ENCODE results near the gene CCL2.
A peak's percentile ranks its signal among the peaks of the same experiment; 100 is the strongest.

The CCL2 gene

GRCh38 chr17:34248511-34249024 is 6.5 kb upstream of the CCL2 start:
- H3K36me3 Mint-ChIP-seq (ENCODE audit: low read depth), result no peaks in the 10 kb centered on the region
- H3K4me1 Mint-ChIP-seq, result peaks cover 52% of the 10 kb centered on the region
- no peak overlapping the region for H3K4me3 Mint-ChIP-seq
- no peaks in the 10 kb centered on the region for H3K9me3 Mint-ChIP-seq
- H3K27ac Mint-ChIP-seq, result peak overlapping the region; percentile 4 to 67 (median 42)
- TF ChIP-seq CTCF (IDR thresholded peaks at IDR 0.05; ENCODE audit: unreplicated experiment in 3 of 3), result no peak
- peaks cover 11% of the 10 kb centered on the region for H3K27me3 Mint-ChIP-seq (ENCODE audit: low read depth)

GRCh38 chr17:34249061-34249460 is 6.0 kb upstream of the CCL2 start:
- peaks cover 11% of the 10 kb centered on the region for H3K27me3 Mint-ChIP-seq (ENCODE audit: low read depth)
- H3K9me3 Mint-ChIP-seq, result no peaks in the 10 kb centered on the region
- H3K27ac Mint-ChIP-seq, result peak overlapping the region; percentile 4 to 67 (median 42)
- no peak overlapping the region for H3K4me3 Mint-ChIP-seq
- TF ChIP-seq CTCF (IDR thresholded peaks at IDR 0.05; ENCODE audit: unreplicated experiment in 3 of 3), result no peak
- peaks cover 57% of the 10 kb centered on the region for H3K4me1 Mint-ChIP-seq
- no peaks in the 10 kb centered on the region for H3K36me3 Mint-ChIP-seq (ENCODE audit: low read depth)

- no peak overlapping the region for H3K4me3 Mint-ChIP-seq
- peak overlapping the region in 2 of 3 experiments; percentile 42 to 67 for H3K27ac Mint-ChIP-seq
- no peak for TF ChIP-seq CTCF (IDR thresholded peaks at IDR 0.05; ENCODE audit: unreplicated experiment in 3 of 3)
- H3K36me3 Mint-ChIP-seq (ENCODE audit: low read depth), result no peaks in the 10 kb centered on the region
- H3K9me3 Mint-ChIP-seq, result no peaks in the 10 kb centered on the region
- H3K4me1 Mint-ChIP-seq, result peaks cover 61% of the 10 kb centered on the region
- H3K27me3 Mint-ChIP-seq (ENCODE audit: low read depth), result peaks cover 11% of the 10 kb centered on the region
Measured at GRCh38 chr17:34249478-34249877, 5.6 kb upstream of the CCL2 start.

DNA sequence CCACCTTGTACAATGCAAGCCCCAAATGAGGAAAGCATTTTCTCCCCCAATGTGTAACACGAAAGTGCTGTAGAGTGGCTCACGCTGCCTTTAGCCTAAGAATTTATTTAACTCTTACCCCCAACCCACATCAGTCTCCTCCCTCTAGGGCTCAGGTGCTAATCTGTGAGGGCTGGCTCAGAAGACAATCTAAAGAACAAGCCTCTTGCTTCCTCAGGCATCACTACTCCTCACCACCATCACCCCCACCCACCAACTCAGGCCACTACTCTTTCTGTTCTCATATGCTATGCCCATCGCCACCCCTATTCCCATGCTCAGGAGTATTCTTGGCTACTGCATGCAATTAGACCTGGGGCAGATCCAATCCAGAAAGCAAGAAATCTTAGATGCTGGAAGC is 3.9 kb upstream of the CCL2 start:
- no peak for TF ChIP-seq CTCF (IDR thresholded peaks at IDR 0.05; ENCODE audit: unreplicated experiment in 3 of 3)
- H3K36me3 Mint-ChIP-seq (ENCODE audit: low read depth), result no peaks in the 10 kb centered on the region
- H3K4me3 Mint-ChIP-seq, result peak overlapping the region in 1 of 3 experiments; percentile 10
- H3K9me3 Mint-ChIP-seq, result no peaks in the 10 kb centered on the region
- H3K4me1 Mint-ChIP-seq, result peaks cover 70% of the 10 kb centered on the region
- H3K27me3 Mint-ChIP-seq (ENCODE audit: low read depth), result peaks cover 11% of the 10 kb centered on the region
- peak overlapping the region; percentile 51 to 97 (median 96) for H3K27ac Mint-ChIP-seq

DNA sequence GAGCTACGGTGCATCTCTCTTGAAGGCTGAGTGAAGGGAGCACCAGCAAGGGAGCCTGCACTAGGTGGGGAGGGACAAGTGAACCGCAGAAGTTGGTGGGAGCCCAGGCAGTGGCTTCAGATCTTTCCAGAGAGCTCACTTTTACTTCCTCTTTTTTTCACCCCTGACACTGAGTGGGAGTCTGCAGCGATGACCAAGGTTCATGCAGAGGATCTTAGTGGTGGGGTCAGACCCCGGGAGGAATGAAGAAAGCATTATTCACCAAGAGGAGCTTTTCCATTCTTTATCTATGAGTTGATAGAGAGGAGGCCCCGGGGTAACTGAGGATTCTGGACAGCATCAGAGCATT is 3.0 kb upstream of the CCL2 start:
- H3K4me3 Mint-ChIP-seq, result no peak overlapping the region
- peaks cover 70% of the 10 kb centered on the region for H3K4me1 Mint-ChIP-seq
- no peaks in the 10 kb centered on the region for H3K9me3 Mint-ChIP-seq
- peaks cover 8% of the 10 kb centered on the region for H3K27me3 Mint-ChIP-seq (ENCODE audit: low read depth)
- TF ChIP-seq CTCF (IDR thresholded peaks at IDR 0.05; ENCODE audit: unreplicated experiment in 3 of 3), result no peak
- H3K36me3 Mint-ChIP-seq (ENCODE audit: low read depth), result no peaks in the 10 kb centered on the region
- H3K27ac Mint-ChIP-seq, result peak overlapping the region; percentile 95 to 97 (median 96)

DNA sequence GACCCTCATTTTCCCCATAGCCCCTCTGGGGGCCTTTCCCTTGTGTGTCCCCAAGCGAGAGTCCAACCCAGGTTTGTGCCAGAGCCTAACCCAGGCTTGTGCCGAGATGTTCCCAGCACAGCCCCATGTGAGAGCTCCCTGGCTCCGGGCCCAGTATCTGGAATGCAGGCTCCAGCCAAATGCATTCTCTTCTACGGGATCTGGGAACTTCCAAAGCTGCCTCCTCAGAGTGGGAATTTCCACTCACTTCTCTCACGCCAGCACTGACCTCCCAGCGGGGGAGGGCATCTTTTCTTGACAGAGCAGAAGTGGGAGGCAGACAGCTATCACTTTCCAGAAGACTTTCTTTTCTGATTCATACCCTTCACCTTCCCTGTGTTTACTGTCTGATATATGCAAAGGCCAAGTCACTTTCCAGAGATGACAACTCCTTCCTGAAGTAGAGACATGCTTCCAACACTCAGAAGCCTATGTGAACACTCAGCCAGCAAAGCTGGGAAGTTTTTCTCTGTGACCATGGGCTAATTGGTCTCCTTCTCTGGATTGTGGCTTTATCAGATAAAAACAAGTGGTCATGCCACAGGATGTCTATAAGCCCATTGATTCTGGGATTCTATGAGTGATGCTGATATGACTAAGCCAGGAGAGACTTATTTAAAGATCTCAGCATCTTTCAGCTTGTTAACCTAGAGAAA is 2.5 kb upstream of the CCL2 start:
- Mint-ChIP-seq H3K27me3 (ENCODE audit: low read depth) (peaks cover 8% of the 10 kb centered on the region), H3K4me1 (peaks cover 70% of the 10 kb centered on the region), H3K36me3 (ENCODE audit: low read depth) (no peaks in the 10 kb centered on the region), H3K4me3 (peak overlapping the region; percentile 34 to 55 (median 53)), H3K27ac (peak overlapping the region; percentile 95 to 97 (median 96)), H3K9me3 (no peaks in the 10 kb centered on the region)
- no peak for TF ChIP-seq CTCF (IDR thresholded peaks at IDR 0.05; ENCODE audit: unreplicated experiment in 3 of 3)
